Keratinocyte (primary cell): ENCODE data around the gene SCN2B.

ENCODE experiments used
- CTCF ChIP-seq, 3 experiments: IDR thresholded peaks in 1 of 3; conservative IDR thresholded peaks in 1 of 3; optimal IDR thresholded peaks in 1 of 3; 2 replicates in 2 of 3; 3 replicates in 1 of 3; pipeline versions ENCODE3 to v1.5.1; 2011; ENCODE audit warnings: low read length in 3 of 3, mild to moderate bottlenecking in 3 of 3, moderate library complexity in 2 of 3, control low read depth in 1 of 3, inconsistent platforms in 1 of 3; ENCODE audit not compliant: insufficient read depth in 2 of 3; ENCODE audit errors: extremely low read depth in 1 of 3
- EZH2 ChIP-seq: IDR thresholded peaks from one replicate; pipeline ENCODE4 v1.6.1; 2012; ENCODE audit warnings: inconsistent platforms, mild to moderate bottlenecking, low read length, moderate library complexity

GRCh38 chr11:118161786-118162185 is 14.7 kb downstream of the SCN2B start:
- TF ChIP-seq CTCF (optimal IDR thresholded peaks at IDR 0.05 in 1 of 3, IDR thresholded peaks at IDR 0.05 in 1 of 3, conservative IDR thresholded peaks at IDR 0.05 in 1 of 3; ENCODE audit: extremely low read depth in 1 of 3, insufficient read depth in 2 of 3, low read length in 3 of 3) (no peak), EZH2 (no peak)
